Liver (tissue), 9 donors: ENCODE measurements around the gene KAT6B. TPM values are rescaled to one million over a fixed set of nuclear protein-coding genes. Genes with fewer than 3 reads are reported as not detected.

Source experiments
- DNase-seq: peaks from one replicate; pipeline ENCODE4 v3.0.0-alpha.2; 2017; ENCODE audit warnings: low spot score
- H3K27ac ChIP-seq, 2 donors: one replicate each; pipeline ENCODE4 v1.7.0; 2013; ENCODE audit warnings: inconsistent platforms in 2 of 2, low read length in 2 of 2, control low read depth in 1 of 2, low read depth in 1 of 2, mild to moderate bottlenecking in 1 of 2
- H3K27me3 ChIP-seq, 4 donors: one replicate each; pipeline versions ENCODE4 v1.6.1 to v1.7.0; 2013; ENCODE audit warnings: low read length in 3 of 4, inconsistent platforms in 1 of 4, mild to moderate bottlenecking in 1 of 4, moderate library complexity in 1 of 4; ENCODE audit not compliant: control insufficient read depth in 4 of 4, insufficient read depth in 4 of 4
- H3K36me3 ChIP-seq, 4 donors: one replicate each; pipeline versions ENCODE4 v1.6.1 to v1.7.0; 2013; ENCODE audit warnings: low read length in 3 of 4, mild to moderate bottlenecking in 3 of 4, low read depth in 1 of 4, moderate library complexity in 1 of 4; ENCODE audit not compliant: control insufficient read depth in 4 of 4, insufficient read depth in 3 of 4
- H3K4me1 ChIP-seq, 4 donors: one replicate each; pipeline versions ENCODE4 v1.6.1 to v1.7.0; 2013; ENCODE audit warnings: low read length in 3 of 4, mild to moderate bottlenecking in 3 of 4, moderate library complexity in 1 of 4; ENCODE audit not compliant: control insufficient read depth in 4 of 4, insufficient read depth in 4 of 4
- H3K4me3 ChIP-seq, 3 donors: one replicate each; pipeline versions ENCODE4 v1.6.1 to v1.7.0; 2013; ENCODE audit warnings: low read length in 3 of 3, control low read depth in 1 of 3, low read depth in 1 of 3, mild to moderate bottlenecking in 1 of 3
- H3K9ac ChIP-seq, 2 donors: one replicate each; pipeline ENCODE4 v1.7.0; 2013; ENCODE audit warnings: low read length in 2 of 2, mild to moderate bottlenecking in 2 of 2, moderate library complexity in 2 of 2, control low read depth in 1 of 2, low read depth in 1 of 2
- H3K9me3 ChIP-seq, 4 donors: one replicate each; pipeline versions ENCODE4 v1.6.1 to v1.7.0; 2013; ENCODE audit warnings: low read length in 3 of 4; ENCODE audit not compliant: control insufficient read depth in 4 of 4
- ATF3 ChIP-seq: IDR thresholded peaks from 2 replicates; pipeline ENCODE4 v1.6.1; 2016; ENCODE audit warnings: antibody characterized with exemption
- EGR1 ChIP-seq, 2 donors: IDR thresholded peaks; 2 replicates each; pipeline ENCODE4 v1.6.1; 2016 to 2018; ENCODE audit warnings: antibody characterized with exemption in 2 of 2, low read depth in 2 of 2
- FOXA1 ChIP-seq: IDR thresholded peaks from 2 replicates; pipeline ENCODE4 v1.6.1; 2016; ENCODE audit warnings: antibody characterized with exemption
- FOXA2 ChIP-seq: IDR thresholded peaks from 2 replicates; pipeline ENCODE4 v1.6.1; 2016; ENCODE audit warnings: antibody characterized with exemption
- GABPA ChIP-seq, 2 donors: IDR thresholded peaks in 1 of 2; conservative IDR thresholded peaks in 1 of 2; 2 replicates each; pipeline ENCODE4 v1.6.1; 2016; ENCODE audit warnings: antibody characterized with exemption in 2 of 2, mild to moderate bottlenecking in 1 of 2, moderate library complexity in 1 of 2
- HNF4A ChIP-seq, 2 donors: conservative IDR thresholded peaks; 2 replicates each; pipeline ENCODE4 v1.6.1; 2016; ENCODE audit warnings: antibody characterized with exemption in 2 of 2, mild to moderate bottlenecking in 2 of 2
- HNF4G ChIP-seq: IDR thresholded peaks from 2 replicates; pipeline ENCODE4 v1.6.1; 2016; ENCODE audit warnings: antibody characterized with exemption
- JUND ChIP-seq, 2 donors: IDR thresholded peaks; 2 replicates each; pipeline ENCODE4 v1.6.1; 2016; ENCODE audit warnings: antibody characterized with exemption in 2 of 2
- NR2F2 ChIP-seq: IDR thresholded peaks from 2 replicates; pipeline ENCODE4 v1.6.1; 2016; ENCODE audit warnings: antibody characterized with exemption
- RAD21 ChIP-seq, 2 donors: IDR thresholded peaks; 2 replicates each; pipeline ENCODE4 v1.6.1; 2016; ENCODE audit warnings: antibody characterized with exemption in 2 of 2, mild to moderate bottlenecking in 2 of 2
- REST ChIP-seq: IDR thresholded peaks from 2 replicates; pipeline ENCODE4 v1.6.1; 2016; ENCODE audit warnings: antibody characterized with exemption, mild to moderate bottlenecking
- RXRA ChIP-seq, 2 donors: IDR thresholded peaks; 2 replicates each; pipeline ENCODE4 v1.6.1; 2017 to 2018; ENCODE audit warnings: antibody characterized with exemption in 2 of 2, mild to moderate bottlenecking in 1 of 2
- SP1 ChIP-seq: IDR thresholded peaks from 2 replicates; pipeline ENCODE4 v1.6.1; 2018; ENCODE audit warnings: antibody characterized with exemption, mild to moderate bottlenecking
- TAF1 ChIP-seq: conservative IDR thresholded peaks from 2 replicates; pipeline ENCODE4 v1.6.1; 2016; ENCODE audit warnings: antibody characterized with exemption, mild to moderate bottlenecking
- YY1 ChIP-seq: IDR thresholded peaks from 2 replicates; pipeline ENCODE4 v1.6.1; 2016; ENCODE audit warnings: antibody characterized with exemption, mild to moderate bottlenecking
- WGBS: extraction: QIAGEN DNeasy Blood & Tissue Kit; methylation state at CpG from one replicate; pipeline ENCODE4 v1.1.7; 2013; 5-methylcytosine and 5-hydroxymethylcytosine counted together
- polyA plus RNA-seq, 2 donors: library from polyadenylated mRNA; stranded (reverse) in 1 of 2; unstranded in 1 of 2; fragments of 200-250 nt in 1 of 2; fragments of >200 nt in 1 of 2; fragmentation: Nextera tagmentation in 1 of 2; extraction: Ambion mirVana in 1 of 2; gene quantifications; one replicate each; pipeline versions ENCODE4 v1.2.1 to v1.2.3, GENCODE V29; 2013 to 2015
- total RNA-seq, 2 donors: library from RNA; depleted of rRNA; stranded (reverse); fragments of >200 nt; gene quantifications; one replicate each; pipeline ENCODE4 v1.2.3, GENCODE V29; 2014
- TF ChIP-seq, protein P1 (sequence below): fragments of 150-350 bp; IDR thresholded peaks from 2 replicates; pipeline ENCODE4 v1.5.1; 2017; ENCODE audit warnings: improper control_type of control experiment, low read depth, low read length; ENCODE audit not compliant: missing input control
- TF ChIP-seq, protein P2 (sequence below): IDR thresholded peaks from 2 replicates; pipeline ENCODE4 v1.6.1; 2016; ENCODE audit warnings: antibody characterized with exemption
- donor health status: healthy.
- donor health status: healthy.
- donor health status: healthy.
- donor health status: healthy.
- donor health status: healthy.

KAT6B gene
- total and polyA plus RNA-seq, 4 donors = 2.0 to 21.2 (median 8.8) TPM

DNA sequence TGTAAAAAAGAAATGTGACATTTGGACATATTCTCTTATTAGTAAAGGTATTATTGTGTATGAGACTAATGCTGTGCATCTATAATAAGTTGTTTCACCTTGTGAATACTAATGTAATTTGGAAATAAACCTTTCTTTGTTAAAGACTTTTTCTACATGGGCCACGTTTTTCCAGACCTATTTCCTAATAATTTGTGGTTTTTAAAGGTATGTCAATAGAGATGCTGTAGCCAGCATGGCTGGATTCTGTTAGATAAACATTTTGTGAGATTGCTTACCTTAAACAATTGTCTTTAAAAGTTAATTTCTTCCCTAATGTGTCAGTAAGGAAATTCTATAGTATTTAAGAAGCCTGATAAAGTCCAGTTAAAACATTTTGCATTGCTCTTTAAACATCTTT, 56.0 kb downstream of the KAT6B start:
- H3K27ac ChIP-seq = no peak overlapping the region
- no peak for TF ChIP-seq TAF1
- TF ChIP-seq EGR1 (IDR thresholded peaks at IDR 0.05; ENCODE audit: low read depth in 2 of 2) = no peak
- H3K9me3 ChIP-seq = no peaks in the 10 kb centered on the region
- 20% methylated on average over 1 of the region's 1 CpG for WGBS
- no peaks in the 10 kb centered on the region for H3K27me3 ChIP-seq
- no peak for DNase-seq
- no peaks in the 10 kb centered on the region for H3K36me3 ChIP-seq
- H3K9ac ChIP-seq = no peak overlapping the region
- no peak overlapping the region for H3K4me3 ChIP-seq
- peaks cover 0 to 13% (median 4%) of the 10 kb centered on the region in 4 donors for H3K4me1 ChIP-seq

GRCh38 chr10:74882831-74883230, 56.4 kb downstream of the KAT6B start:
- H3K4me3 ChIP-seq = no peak overlapping the region
- H3K9me3 ChIP-seq = no peaks in the 10 kb centered on the region
- TF ChIP-seq TAF1 (no peak), EGR1 (IDR thresholded peaks at IDR 0.05; ENCODE audit: low read depth in 2 of 2) (no peak), REST (no peak), RXRA (IDR thresholded peaks at IDR 0.05) (no peak), YY1 (no peak), FOXA2 (no peak), RAD21 (IDR thresholded peaks at IDR 0.05) (no peak), SP1 (no peak), HNF4G (no peak)
- TF ChIP-seq, protein P1, sequence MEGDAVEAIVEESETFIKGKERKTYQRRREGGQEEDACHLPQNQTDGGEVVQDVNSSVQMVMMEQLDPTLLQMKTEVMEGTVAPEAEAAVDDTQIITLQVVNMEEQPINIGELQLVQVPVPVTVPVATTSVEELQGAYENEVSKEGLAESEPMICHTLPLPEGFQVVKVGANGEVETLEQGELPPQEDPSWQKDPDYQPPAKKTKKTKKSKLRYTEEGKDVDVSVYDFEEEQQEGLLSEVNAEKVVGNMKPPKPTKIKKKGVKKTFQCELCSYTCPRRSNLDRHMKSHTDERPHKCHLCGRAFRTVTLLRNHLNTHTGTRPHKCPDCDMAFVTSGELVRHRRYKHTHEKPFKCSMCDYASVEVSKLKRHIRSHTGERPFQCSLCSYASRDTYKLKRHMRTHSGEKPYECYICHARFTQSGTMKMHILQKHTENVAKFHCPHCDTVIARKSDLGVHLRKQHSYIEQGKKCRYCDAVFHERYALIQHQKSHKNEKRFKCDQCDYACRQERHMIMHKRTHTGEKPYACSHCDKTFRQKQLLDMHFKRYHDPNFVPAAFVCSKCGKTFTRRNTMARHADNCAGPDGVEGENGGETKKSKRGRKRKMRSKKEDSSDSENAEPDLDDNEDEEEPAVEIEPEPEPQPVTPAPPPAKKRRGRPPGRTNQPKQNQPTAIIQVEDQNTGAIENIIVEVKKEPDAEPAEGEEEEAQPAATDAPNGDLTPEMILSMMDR = no peak
- TF ChIP-seq, protein P2, sequence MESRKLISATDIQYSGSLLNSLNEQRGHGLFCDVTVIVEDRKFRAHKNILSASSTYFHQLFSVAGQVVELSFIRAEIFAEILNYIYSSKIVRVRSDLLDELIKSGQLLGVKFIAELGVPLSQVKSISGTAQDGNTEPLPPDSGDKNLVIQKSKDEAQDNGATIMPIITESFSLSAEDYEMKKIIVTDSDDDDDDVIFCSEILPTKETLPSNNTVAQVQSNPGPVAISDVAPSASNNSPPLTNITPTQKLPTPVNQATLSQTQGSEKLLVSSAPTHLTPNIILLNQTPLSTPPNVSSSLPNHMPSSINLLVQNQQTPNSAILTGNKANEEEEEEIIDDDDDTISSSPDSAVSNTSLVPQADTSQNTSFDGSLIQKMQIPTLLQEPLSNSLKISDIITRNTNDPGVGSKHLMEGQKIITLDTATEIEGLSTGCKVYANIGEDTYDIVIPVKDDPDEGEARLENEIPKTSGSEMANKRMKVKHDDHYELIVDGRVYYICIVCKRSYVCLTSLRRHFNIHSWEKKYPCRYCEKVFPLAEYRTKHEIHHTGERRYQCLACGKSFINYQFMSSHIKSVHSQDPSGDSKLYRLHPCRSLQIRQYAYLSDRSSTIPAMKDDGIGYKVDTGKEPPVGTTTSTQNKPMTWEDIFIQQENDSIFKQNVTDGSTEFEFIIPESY = no peak
- DNase-seq = no peak
- peaks cover 0 to 13% (median 4%) of the 10 kb centered on the region in 4 donors for H3K4me1 ChIP-seq
- H3K9ac ChIP-seq = no peak overlapping the region
- no peak overlapping the region for H3K27ac ChIP-seq
- whole genome bisulfite sequencing = 76% methylated on average over 3 of the region's 3 CpGs
- no peaks in the 10 kb centered on the region for H3K27me3 ChIP-seq
- H3K36me3 ChIP-seq = no peaks in the 10 kb centered on the region

GRCh38 chr10:74883428-74883827, 57.0 kb downstream of the KAT6B start:
- no peaks in the 10 kb centered on the region for H3K36me3 ChIP-seq
- H3K4me1 ChIP-seq = peaks cover 0 to 13% (median 4%) of the 10 kb centered on the region in 4 donors
- no peaks in the 10 kb centered on the region for H3K9me3 ChIP-seq
- H3K27me3 ChIP-seq = no peaks in the 10 kb centered on the region
- 88% methylated on average over 1 of the region's 1 CpG for WGBS
- H3K9ac ChIP-seq = no peak overlapping the region
- no peak overlapping the region for H3K27ac ChIP-seq
- DNase-seq = no peak
- no peak overlapping the region for H3K4me3 ChIP-seq
- TF ChIP-seq, protein P2 = no peak
- TF ChIP-seq TAF1 (no peak), RAD21 (IDR thresholded peaks at IDR 0.05) (no peak), ATF3 (no peak), EGR1 (IDR thresholded peaks at IDR 0.05; ENCODE audit: low read depth in 2 of 2) (no peak), JUND (IDR thresholded peaks at IDR 0.05) (no peak), HNF4G (no peak), RXRA (IDR thresholded peaks at IDR 0.05) (no peak), FOXA2 (no peak), NR2F2 (no peak), YY1 (no peak), HNF4A (conservative IDR thresholded peaks at IDR 0.05) (no peak), FOXA1 (no peak), GABPA (IDR thresholded peaks at IDR 0.05 in 1 of 2, conservative IDR thresholded peaks at IDR 0.05 in 1 of 2) (no peak), SP1 (no peak)
